ENCODE data around the gene MYBPHL.

The MYBPHL gene, protein sequence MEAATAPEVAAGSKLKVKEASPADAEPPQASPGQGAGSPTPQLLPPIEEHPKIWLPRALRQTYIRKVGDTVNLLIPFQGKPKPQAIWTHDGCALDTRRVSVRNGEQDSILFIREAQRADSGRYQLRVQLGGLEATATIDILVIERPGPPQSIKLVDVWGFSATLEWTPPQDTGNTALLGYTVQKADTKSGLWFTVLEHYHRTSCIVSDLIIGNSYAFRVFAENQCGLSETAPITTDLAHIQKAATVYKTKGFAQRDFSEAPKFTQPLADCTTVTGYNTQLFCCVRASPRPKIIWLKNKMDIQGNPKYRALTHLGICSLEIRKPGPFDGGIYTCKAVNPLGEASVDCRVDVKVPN

DNA sequence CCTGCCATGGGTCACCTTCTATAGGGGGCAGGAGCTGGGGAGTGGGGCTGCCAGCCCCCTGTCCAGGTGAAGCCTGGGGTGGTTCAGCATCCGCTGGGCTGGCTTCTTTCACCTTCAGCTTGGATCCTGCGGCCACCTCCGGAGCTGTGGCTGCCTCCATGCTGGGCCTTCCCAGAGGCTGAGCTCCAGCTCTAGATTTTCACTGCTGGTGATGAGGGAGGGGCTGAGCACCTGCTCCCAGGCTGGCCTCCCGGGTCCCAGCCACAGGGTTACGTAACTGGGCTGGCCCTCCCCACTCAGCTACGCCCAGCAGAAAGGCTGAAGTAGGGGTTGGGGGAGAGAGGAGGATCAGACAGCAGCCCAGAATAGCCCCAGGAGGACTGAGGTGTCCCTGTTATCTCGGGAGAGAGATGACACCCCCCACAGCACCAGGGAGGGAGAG, at the start of gene MYBPHL:
Gene MYBPHL, minus strand, starts transcription at position 180 of the 442 bp plus-strand sequence. Its CDS starts 20 bp downstream, at position 160.
- no peak for DNase-seq (ENCODE audit: extremely low read depth in 1 of 2, low read depth in 1 of 2)

DNA sequence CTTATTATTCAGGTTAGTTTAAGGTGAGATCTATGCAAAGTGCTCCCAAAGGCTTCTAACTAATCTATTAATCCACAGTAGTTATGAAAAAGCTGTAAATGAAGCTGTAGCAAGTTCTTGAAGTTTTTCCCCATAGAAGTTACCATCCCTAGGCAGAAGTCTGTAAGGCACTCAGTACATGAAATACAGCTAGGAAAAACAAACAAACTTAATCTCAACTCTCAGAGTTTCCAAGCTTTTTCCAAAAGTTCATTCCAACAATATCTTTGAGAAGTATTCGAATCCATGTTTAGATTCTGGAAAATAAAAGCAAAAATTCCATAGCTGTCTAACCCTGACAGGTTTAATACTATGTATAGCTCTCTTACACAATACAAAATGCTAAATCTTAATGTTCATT, 49.7 kb upstream of the MYBPHL start:
- DNase-seq (ENCODE audit: extremely low read depth in 1 of 2, low read depth in 1 of 2): no peak

DNA sequence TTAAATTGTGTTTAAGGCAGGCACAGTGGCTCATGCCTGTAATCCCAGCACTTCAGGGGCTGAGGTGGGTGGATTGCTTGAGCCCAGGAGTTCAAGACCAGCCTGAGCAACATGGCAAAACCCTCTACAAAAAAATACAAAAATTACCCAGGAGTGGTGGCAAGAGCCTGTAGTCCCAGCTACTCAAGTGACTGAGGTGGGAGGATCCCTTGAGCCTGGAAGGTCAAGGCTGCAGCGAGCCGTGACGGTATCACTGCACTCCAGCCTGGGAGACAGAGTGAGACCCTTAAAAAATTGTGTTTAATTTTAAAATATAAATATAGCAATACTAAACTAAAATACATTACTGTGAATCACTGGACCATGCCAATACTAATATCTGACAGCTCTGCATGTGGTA, 48.1 kb upstream of the MYBPHL start:
- DNase-seq (ENCODE audit: extremely low read depth in 1 of 2, low read depth in 1 of 2): no peak

- DNase-seq (ENCODE audit: extremely low read depth in 1 of 2, low read depth in 1 of 2): no peak
Observed at GRCh38 chr1:109351457-109351856, 44.6 kb upstream of the MYBPHL start.

DNA sequence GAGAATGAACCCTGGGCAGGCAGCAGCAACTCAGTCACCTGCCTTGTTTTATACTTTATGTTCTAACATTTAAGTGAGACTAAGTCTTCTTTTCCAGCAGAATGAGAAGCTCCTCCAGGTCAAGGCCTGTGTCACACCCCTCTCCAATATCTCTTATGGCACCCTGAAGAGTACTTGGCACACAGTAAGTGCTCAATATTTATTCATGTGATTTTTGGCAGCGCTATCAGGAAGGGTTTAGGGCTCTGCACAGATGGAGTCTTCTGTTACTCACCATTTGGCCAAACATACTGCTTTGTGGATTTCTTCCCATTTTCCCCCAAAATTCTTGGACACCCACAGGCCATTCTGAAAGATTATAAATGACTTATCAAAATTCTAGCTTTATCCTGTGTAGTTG, 43.8 kb upstream of the MYBPHL start:
- no peak for DNase-seq (ENCODE audit: extremely low read depth in 1 of 2, low read depth in 1 of 2)

DNA sequence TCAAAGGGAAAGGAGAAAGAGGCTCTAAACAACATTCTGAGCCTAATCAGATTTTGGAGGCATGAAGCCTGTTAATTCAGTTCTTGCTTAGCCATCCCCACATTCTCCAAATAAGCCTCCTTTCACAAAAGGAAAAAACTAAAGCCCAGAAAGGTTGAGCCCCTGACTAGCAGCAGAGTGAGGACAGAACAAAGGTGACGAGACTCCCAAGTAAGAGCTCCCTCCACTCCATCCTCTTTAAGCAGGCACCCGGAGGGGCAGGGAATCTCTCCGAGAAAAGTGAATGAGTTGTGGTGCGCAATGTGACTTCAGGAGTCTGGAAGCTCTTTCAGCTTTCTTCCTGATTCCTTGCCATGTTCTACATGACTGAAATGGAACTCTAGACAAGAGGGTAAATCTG, 43.4 kb upstream of the MYBPHL start:
- DNase-seq (ENCODE audit: extremely low read depth in 1 of 2, low read depth in 1 of 2): no peak

DNA sequence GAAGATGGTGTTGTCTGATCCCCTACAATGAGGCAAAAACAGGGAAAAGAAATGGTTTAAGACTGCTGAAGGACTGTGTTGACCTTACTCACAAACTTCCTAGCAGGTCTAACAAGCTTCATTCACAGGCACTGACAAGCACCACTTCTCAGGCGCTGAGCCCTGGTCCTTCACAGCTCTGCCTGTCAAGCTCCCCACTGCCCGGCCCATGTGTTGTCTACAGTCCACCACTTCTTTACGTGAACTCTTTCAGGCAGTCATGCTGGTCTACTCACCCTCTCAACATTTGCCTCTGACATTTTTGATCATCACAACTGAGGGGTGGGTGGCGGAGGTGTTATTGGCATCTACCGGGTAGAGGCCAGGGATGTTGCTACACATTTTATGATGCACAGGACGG, 40.7 kb upstream of the MYBPHL start:
- no peak for DNase-seq (ENCODE audit: extremely low read depth in 1 of 2, low read depth in 1 of 2)

- DNase-seq (ENCODE audit: extremely low read depth in 1 of 2, low read depth in 1 of 2): no peak
Observed at GRCh38 chr1:109341944-109342930, 35.4 kb upstream of the MYBPHL start.

DNA sequence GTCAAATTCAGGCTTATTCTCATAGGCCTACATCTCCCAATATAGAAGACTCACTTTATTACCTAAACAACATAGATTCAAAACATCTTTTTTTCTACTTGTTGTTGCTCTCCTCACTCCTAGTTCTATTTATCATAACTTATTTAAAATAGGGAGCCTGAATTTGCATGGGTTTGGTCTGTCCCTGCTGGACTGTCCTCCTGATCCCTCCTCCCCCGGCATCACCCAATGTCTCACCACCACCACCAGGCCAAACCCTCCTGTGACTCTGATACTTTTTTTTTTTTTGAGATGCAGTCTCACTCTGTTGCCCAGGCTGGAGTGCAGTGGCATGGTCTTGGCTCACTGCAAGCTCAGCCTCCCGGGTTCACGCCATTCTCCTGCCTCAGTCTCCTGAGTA, 31.8 kb upstream of the MYBPHL start:
- DNase-seq (ENCODE audit: extremely low read depth in 1 of 2, low read depth in 1 of 2): no peak

DNA sequence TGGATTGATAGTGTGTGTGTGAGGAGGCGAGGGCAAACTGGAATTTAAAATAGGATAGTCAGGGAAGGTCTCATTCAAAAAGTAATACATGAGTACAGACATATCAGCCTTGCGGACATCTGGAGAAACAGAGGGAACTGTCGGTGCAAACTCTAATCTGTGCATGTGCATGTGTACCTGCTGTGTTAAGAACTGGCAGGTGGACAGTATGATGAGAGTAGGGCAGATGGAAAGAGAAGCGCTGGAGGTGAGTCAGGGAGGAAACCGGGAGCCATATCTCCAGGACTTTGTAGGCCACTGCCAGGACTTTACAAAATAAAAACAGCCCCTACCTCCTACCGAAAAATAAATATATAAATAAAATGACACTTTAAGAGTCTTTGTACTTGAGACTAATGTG, 31.3 kb upstream of the MYBPHL start:
- DNase-seq (ENCODE audit: extremely low read depth in 1 of 2, low read depth in 1 of 2): no peak

- no peak for DNase-seq (ENCODE audit: extremely low read depth in 1 of 2, low read depth in 1 of 2)
Observed at GRCh38 chr1:109335091-109335490, 28.3 kb upstream of the MYBPHL start.

- no peak for DNase-seq (ENCODE audit: extremely low read depth in 1 of 2, low read depth in 1 of 2)
Observed at GRCh38 chr1:109331113-109331512, 24.3 kb upstream of the MYBPHL start.

DNA sequence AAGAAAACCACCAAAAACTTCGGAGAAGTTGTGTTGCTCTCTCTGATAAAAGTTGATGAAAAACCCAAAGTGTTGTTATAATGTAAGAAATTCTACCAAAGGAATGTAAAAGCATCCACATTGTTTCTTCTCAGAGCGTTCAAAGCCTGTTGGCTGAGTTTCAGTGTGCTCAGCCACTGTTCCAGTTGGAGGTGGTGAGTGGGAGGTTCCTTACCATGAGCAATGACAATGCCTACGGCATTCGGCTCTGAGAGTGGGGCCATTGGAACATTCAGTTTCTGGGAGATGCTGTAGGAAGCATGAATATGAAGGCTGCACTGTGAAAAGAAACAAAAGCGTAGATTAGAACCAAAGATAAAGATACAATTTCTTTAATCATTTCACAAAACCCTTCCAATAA, 20.5 kb upstream of the MYBPHL start:
- no peak for DNase-seq (ENCODE audit: extremely low read depth in 1 of 2, low read depth in 1 of 2)

- DNase-seq (ENCODE audit: extremely low read depth in 1 of 2, low read depth in 1 of 2): no peak
Observed at GRCh38 chr1:109322974-109323373, 16.2 kb upstream of the MYBPHL start.

GRCh38 chr1:109319114-109319513, 12.3 kb upstream of the MYBPHL start:
- DNase-seq (ENCODE audit: extremely low read depth in 1 of 2, low read depth in 1 of 2): no peak

GRCh38 chr1:109316506-109316905, 9.7 kb upstream of the MYBPHL start:
- no peak for DNase-seq (ENCODE audit: extremely low read depth in 1 of 2, low read depth in 1 of 2)

- DNase-seq (ENCODE audit: extremely low read depth in 1 of 2, low read depth in 1 of 2): no peak
Observed at GRCh38 chr1:109315288-109315687, 8.5 kb upstream of the MYBPHL start.

DNA sequence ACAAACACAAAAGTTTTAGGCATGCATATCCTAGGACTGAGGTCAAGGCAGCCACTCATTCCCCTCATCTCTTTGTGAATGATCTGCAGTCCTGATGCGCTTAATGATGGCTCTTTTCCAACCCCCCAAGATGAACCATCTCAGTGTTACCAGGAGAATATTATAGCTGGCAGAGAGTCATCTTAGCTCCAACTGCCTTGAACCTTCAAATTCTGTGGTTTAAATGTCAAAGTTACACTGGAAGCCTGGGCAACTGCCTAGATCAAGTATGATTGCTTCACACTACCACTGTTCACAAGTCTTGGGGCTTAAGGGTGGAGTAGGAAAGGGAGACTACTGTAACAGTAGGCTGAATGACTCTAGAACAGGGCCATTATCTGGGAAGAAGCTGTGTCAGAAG, 8.0 kb upstream of the MYBPHL start:
- no peak for DNase-seq (ENCODE audit: extremely low read depth in 1 of 2, low read depth in 1 of 2)

- DNase-seq (ENCODE audit: extremely low read depth in 1 of 2, low read depth in 1 of 2): no peak
Observed at GRCh38 chr1:109312978-109313775, 6.4 kb upstream of the MYBPHL start.

- DNase-seq (ENCODE audit: extremely low read depth in 1 of 2, low read depth in 1 of 2): no peak
Observed at GRCh38 chr1:109312246-109312645, 5.4 kb upstream of the MYBPHL start.

DNA sequence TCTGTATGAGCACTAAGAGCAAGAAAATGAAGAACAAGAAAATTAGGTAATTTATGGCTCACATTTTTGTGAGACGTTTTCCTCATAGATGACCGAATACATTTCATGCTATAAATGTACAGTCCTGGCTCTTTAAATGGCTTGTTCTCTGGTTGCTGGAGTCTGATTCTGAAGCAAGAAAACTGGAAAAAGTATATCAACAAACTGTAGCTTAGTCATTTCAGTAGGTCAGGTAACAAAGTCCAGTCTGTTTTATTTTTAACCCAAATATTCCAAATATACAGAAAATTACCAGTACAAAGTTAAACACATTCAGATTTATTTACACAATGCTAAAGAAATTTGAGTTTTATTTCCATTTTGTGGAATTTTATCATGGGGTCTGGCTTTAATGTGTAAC, 2.5 kb upstream of the MYBPHL start:
- DNase-seq (ENCODE audit: extremely low read depth in 1 of 2, low read depth in 1 of 2): no peak

Data from stimulated activated CD8-positive, alpha-beta memory T cell treated with anti-CD3 and anti-CD28 coated beads, Interleukin-7, amount 100 ng/mL, for 48 hours (primary cell).